ENCODE results near the gene PDE6B.

- no peak for TF ChIP-seq POLR2A (IDR thresholded peaks at IDR 0.05; ENCODE audit: low read length)
- no peak for TF ChIP-seq GATA1 (IDR thresholded peaks at IDR 0.05; ENCODE audit: low read depth, low read length)
Observed at GRCh38 chr4:628311-628741, 3.0 kb downstream of the PDE6B start.

Measured in erythroblast (primary cell).